MM.1S (cell line): Measurements from ENCODE around the gene REG3A.

ENCODE experiments used
- CTCF ChIP-seq: fragments of 300-600 bp; sonication (generic); IDR thresholded peaks from 2 replicates; pipeline ENCODE4 v1.5.1; 2016; ENCODE audit warnings: antibody characterized with exemption, low read length, mixed read lengths
- EZH2 ChIP-seq: fragments of 300-600 bp; sonication (generic); optimal IDR thresholded peaks from 2 replicates; pipeline ENCODE3; 2017; ENCODE audit warnings: low read depth, mild to moderate bottlenecking, antibody characterized with exemption, low read length, mixed read lengths
- EZH2phosphoT487 ChIP-seq: fragments of 300-600 bp; sonication (generic); IDR thresholded peaks from 2 replicates; pipeline ENCODE4 v1.6.1; 2018; ENCODE audit warnings: antibody characterized with exemption, low read length

- TF ChIP-seq CTCF (no peak), EZH2phosphoT487 (no peak), EZH2 (no peak)
Measured at GRCh38 chr2:79129260-79129659, 30.3 kb downstream of the REG3A start.
